Activated T-helper 9 cell treated with anti-CD3 and anti-CD28 coated beads, Interleukin-2, amount 50 U/mL, for 16 hours (primary cell): ENCODE measurements around the gene ZBTB49.
A peak's percentile ranks its signal among the peaks of the same experiment; 100 is the strongest.
"Not testable (repeated sequence)": the region's sequence is repeated elsewhere in the genome, so short reads cannot be mapped to it uniquely, and the experiment has no call there.

Source experiments
- DNase-seq: peaks from one replicate; pipeline ENCODE4 v3.0.0-alpha.2; 2020; ENCODE audit warnings: low read depth

Gene ZBTB49

GRCh38 chr4:4289941-4290850, at the start of gene ZBTB49, which contains the start of gene LYAR:
TSS of gene ZBTB49 (plus strand) at chr4:4290251. CDS start at chr4:4299946, 9,695 bp downstream.
TSS of gene LYAR (minus strand) at chr4:4290154. CDS start at chr4:4283742, 6,412 bp downstream.
- peak; percentile 97 for DNase-seq

GRCh38 chr4:4245172-4245571, 44.9 kb upstream of the ZBTB49 start:
- no peak for DNase-seq

- DNase-seq: no peak
Observed at GRCh38 chr4:4247696-4248028, 42.4 kb upstream of the ZBTB49 start.

GRCh38 chr4:4248029-4248884, 41.8 kb upstream of the ZBTB49 start, which contains the start of gene TMEM128:
TSS of gene TMEM128 (minus strand) at chr4:4248223. CDS start at chr4:4248202, 21 bp downstream.
- peak; percentile 86 for DNase-seq

- DNase-seq: no peak
Observed at GRCh38 chr4:4248885-4249203, 41.2 kb upstream of the ZBTB49 start.

- not testable (repeated sequence) for DNase-seq
Observed at GRCh38 chr4:4249342-4249741, 40.7 kb upstream of the ZBTB49 start.

GRCh38 chr4:4249866-4250265, 40.2 kb upstream of the ZBTB49 start:
- DNase-seq: no peak

- DNase-seq: no peak
Observed at GRCh38 chr4:4254199-4254598, 35.9 kb upstream of the ZBTB49 start.

GRCh38 chr4:4254666-4255065, 35.4 kb upstream of the ZBTB49 start:
- no peak for DNase-seq

GRCh38 chr4:4256799-4257198, 33.3 kb upstream of the ZBTB49 start:
- no peak for DNase-seq

- DNase-seq: not testable (repeated sequence)
Observed at GRCh38 chr4:4257705-4258104, 32.3 kb upstream of the ZBTB49 start.

GRCh38 chr4:4259484-4260100, 30.5 kb upstream of the ZBTB49 start:
- no peak for DNase-seq

- no peak for DNase-seq
Observed at GRCh38 chr4:4260185-4260751, 29.8 kb upstream of the ZBTB49 start.

- no peak for DNase-seq
Observed at GRCh38 chr4:4267981-4268380, 22.1 kb upstream of the ZBTB49 start.

- DNase-seq: no peak
Observed at GRCh38 chr4:4268776-4269175, 21.3 kb upstream of the ZBTB49 start.

GRCh38 chr4:4269331-4269731, 20.7 kb upstream of the ZBTB49 start:
- DNase-seq: no peak

GRCh38 chr4:4269856-4270255, 20.2 kb upstream of the ZBTB49 start:
- no peak for DNase-seq

GRCh38 chr4:4270529-4270928, 19.5 kb upstream of the ZBTB49 start:
- DNase-seq: no peak

GRCh38 chr4:4271912-4272311, 18.1 kb upstream of the ZBTB49 start:
- no peak for DNase-seq

GRCh38 chr4:4274226-4274625, 15.8 kb upstream of the ZBTB49 start:
- DNase-seq: no peak

GRCh38 chr4:4277531-4277930, 12.5 kb upstream of the ZBTB49 start:
- DNase-seq: no peak

- no peak for DNase-seq
Observed at GRCh38 chr4:4281787-4282186, 8.3 kb upstream of the ZBTB49 start.
